NCI-H1436 (cell line): Measurements from ENCODE around the gene TRIM67.
"Not testable (repeated sequence)": the region's sequence is repeated elsewhere in the genome, so short reads cannot be mapped to it uniquely, and the experiment has no call there.

Experiments used
- DNase-seq: peaks from one replicate; lab custom pipeline; 2025; lab: John Stamatoyannopoulos, UW

TRIM67 gene

GRCh38 chr1:231203259-231204057 lies 41.6 kb downstream of the TRIM67 start:
- no peak for DNase-seq

GRCh38 chr1:231206856-231207255 lies 45.0 kb downstream of the TRIM67 start:
- no peak for DNase-seq

GRCh38 chr1:231207437-231207836 lies 45.6 kb downstream of the TRIM67 start:
- DNase-seq, result no peak

DNA sequence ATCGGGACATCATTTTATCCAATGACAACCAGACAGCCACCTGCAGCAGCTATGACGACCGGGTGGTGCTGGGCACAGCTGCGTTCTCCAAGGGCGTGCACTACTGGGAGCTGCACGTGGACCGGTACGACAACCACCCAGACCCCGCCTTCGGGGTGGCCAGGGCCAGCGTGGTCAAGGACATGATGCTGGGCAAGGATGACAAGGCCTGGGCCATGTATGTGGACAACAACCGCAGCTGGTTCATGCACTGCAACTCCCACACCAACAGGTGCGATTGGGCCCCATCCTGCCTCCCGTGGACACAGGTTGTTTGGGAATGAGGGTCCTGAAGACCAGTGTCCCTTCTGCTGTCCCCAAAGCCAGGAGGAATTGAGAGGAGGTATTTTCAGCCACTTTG lies 47.1 kb downstream of the TRIM67 start:
- no peak for DNase-seq

GRCh38 chr1:231209531-231209930 lies 47.7 kb downstream of the TRIM67 start:
- no peak for DNase-seq

DNA sequence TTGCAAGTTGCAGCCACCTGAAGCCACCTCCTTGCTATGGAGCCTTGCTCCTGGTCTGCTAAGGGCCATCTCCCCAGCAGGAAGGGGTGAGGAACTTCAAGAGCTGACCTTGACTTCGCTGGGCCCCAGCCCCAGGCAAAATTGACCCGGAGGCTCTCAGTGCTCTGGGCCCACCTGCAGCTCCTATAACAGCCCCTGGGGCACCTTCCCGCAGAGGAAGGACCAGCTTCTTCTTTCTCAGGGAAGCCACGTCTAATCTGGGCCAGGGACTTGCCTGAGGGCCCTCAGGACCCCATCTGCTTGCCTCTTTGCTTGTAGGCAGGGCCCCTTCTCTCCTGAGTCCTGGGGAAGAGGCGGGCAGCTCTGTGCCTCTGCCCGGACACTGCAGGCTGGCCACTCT lies 48.3 kb downstream of the TRIM67 start:
- no peak for DNase-seq

- peak; percentile 94 for DNase-seq
Measured at GRCh38 chr1:231211005-231211857, 49.4 kb downstream of the TRIM67 start.

DNA sequence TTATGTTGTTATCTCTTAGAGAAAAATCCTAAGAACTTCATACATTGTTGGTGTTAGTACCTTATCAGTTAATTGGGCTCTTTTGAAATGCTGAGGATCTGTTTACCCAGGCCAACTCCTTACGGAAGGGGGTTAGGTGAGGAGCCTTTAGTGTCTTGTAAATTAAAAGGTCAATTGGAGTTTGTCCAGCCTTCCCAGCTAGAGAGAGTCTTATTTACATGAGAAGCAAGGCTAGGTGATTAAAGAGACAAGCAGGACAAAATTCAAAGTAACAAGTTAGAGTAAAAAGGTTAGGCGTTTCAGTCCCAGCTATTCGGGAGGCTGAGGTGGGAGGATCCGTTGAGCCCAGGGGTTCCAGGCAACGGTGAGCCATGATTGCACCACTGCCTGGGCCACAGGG lies 50.4 kb downstream of the TRIM67 start:
- DNase-seq, result not testable (repeated sequence)

DNA sequence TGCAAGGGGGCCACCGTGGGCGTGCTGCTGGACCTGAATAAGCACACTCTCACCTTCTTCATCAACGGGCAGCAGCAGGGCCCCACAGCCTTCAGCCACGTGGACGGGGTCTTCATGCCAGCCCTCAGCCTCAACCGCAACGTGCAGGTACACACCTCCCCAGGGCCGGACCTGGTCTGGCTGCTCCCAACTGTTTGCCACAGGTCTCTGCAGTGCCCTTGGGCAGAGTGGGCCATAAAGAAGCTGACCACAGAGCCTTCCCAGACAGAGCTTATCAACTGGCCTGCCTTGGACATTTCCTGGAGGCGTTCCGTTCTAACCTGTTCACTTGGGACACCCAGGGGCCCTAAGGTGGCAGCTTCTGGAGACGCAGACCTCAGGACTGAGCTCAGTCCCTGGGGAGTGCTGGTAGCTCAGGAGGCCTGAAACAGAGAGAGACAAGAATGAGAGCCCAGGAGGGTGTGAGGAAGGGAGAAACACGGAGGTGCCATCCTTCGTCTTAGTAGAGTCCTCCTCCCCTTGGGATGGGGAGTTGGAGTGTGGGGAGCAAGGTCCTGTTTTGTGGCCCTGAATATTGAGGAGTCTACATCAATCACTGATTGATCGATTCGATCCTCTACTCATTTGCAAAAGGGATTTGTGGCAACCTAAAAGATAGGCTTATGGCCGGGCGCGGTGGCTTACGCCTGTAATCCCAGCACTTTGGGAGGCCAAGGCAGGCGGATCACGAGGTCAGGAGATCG lies 52.1 kb downstream of the TRIM67 start:
- DNase-seq, result no peak

GRCh38 chr1:231214918-231215680 lies 53.2 kb downstream of the TRIM67 start:
- no peak for DNase-seq

DNA sequence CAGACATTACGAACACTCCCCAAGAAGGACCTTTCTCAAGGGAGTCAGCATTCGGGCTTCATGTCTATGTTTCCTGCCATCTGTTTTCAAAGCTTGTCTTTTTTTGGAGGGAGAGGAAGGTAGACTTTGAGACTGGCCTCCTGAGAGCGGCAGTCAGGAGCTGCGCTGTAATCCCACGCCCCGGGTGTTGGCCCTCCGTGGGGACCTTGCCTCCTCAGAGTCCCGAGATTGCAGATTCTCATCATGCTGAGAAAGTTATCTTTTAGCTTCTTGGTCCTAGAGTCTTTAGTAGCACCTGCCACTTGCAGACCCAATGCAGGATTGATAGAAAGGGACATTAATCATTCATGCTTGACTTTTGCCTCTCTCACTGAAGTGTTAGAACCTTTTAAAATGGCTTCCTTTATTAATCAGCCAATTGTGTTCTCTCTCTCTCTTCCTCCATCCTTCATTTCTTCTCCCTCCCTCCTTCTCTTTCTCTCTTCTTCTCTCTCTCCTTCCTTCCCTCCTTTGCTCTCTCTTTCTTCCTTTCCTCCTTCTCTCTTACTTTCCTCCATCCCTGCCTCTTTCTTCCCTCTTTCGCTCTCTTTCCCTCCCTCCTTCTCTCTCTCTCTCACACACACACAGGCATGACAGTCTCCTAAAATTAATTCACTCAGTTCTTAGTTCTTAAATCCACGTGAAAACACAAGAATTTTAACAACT lies 54.0 kb downstream of the TRIM67 start:
- no peak for DNase-seq

DNA sequence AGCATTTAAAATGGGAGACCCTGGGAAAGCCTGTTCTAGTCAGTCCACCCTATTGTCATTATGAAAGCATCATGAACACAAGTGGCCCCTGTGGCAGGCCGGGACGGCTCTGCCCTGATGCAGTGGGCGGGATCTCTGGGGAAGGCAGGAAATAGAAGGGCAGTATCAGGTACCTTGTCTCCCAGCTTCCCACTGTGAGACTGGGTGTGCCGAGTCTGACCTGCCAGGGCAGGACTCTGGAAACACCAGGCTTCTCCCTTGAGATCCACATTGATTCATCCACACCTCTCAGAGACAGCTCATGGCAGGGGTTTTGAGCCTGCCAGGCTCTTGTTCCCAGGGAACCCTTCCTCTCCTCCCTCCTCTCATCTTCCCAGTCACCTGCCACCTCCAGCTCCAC lies 54.6 kb downstream of the TRIM67 start:
- DNase-seq, result peak; percentile 26

GRCh38 chr1:231217056-231217455 lies 55.2 kb downstream of the TRIM67 start:
- no peak for DNase-seq

DNA sequence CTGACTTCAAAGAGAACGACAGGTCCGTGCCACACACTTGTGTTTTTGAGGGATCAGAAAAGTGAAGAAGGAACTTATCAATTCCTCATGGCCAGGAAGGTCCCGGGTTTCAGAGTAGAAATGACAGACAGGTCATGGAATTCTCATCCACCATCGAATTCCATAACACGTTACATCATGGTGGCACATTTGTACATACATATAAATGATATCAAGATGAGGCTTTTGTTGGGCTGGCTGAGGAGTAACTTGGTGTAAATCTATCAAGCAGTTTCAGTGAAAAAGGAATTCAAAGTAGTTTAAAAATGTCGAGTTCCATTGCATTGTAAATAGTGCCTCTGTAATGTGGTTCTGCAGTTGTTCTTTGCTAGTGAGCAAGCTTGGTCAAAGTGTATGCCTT lies 56.2 kb downstream of the TRIM67 start:
- no peak for DNase-seq

GRCh38 chr1:231219422-231220401 lies 57.9 kb downstream of the TRIM67 start:
- no peak for DNase-seq

GRCh38 chr1:231220801-231221200 lies 58.9 kb downstream of the TRIM67 start:
- DNase-seq, result no peak

- no peak for DNase-seq
Measured at GRCh38 chr1:231226156-231226555, 64.3 kb downstream of the TRIM67 start.

- DNase-seq, result no peak
Measured at GRCh38 chr1:231231511-231231910, 69.7 kb downstream of the TRIM67 start.

- no peak for DNase-seq
Measured at GRCh38 chr1:231232870-231233734, 71.2 kb downstream of the TRIM67 start.
